HAP-1 (cell line): ENCODE data around the gene AHNAK2.
"Not testable (repeated sequence)": the region's sequence is repeated elsewhere in the genome, so short reads cannot be mapped to it uniquely, and the experiment has no call there.

ENCODE experiments used
- DNase-seq, 2 experiments: peaks; one replicate each; pipeline ENCODE4 v3.0.0-alpha.2; 2016 to 2020; ENCODE audit warnings: low spot score in 2 of 2
- H3K27me3 ChIP-seq: fragments of 250-450 bp; sonication (Bioruptor Pico); 2 replicates; pipeline ENCODE4 v1.5.1; 2020; ENCODE audit warnings: low read depth, mild to moderate bottlenecking, moderate library complexity
- H3K36me3 ChIP-seq: fragments of 250-450 bp; sonication (Bioruptor Pico); replicated peaks from 2 replicates; pipeline ENCODE4 v1.5.1; 2020; ENCODE audit warnings: mild to moderate bottlenecking
- H3K4me1 ChIP-seq: fragments of 250-450 bp; sonication (Bioruptor Pico); 2 replicates; pipeline ENCODE4 v1.5.1; 2020; ENCODE audit warnings: mild to moderate bottlenecking
- H3K4me3 ChIP-seq: fragments of 250-450 bp; sonication (Bioruptor Pico); 2 replicates; pipeline ENCODE4 v1.5.1; 2020; ENCODE audit warnings: mild to moderate bottlenecking, moderate library complexity
- H3K9me3 ChIP-seq: fragments of 250-450 bp; sonication (Bioruptor Pico); 2 replicates; pipeline ENCODE4 v1.5.1; 2020; ENCODE audit warnings: mild to moderate bottlenecking, moderate library complexity
- in situ Hi-C: fragments of 300-500 bp; cut with MboI; formaldehyde crosslinking; loops from 3 replicates; pipeline ENCODE4 v1.14.3; 2020; ENCODE audit warnings: low sequenced_read_pairs, inconsistent platforms, mixed read lengths

Gene AHNAK2

GRCh38 chr14:104944016-104944308 lies 34.2 kb downstream of the AHNAK2 start:
- H3K36me3 ChIP-seq, DNase-seq, H3K4me3 ChIP-seq, H3K4me1 ChIP-seq, in situ Hi-C loops, H3K9me3 ChIP-seq: not testable (repeated sequence)
- H3K27me3 ChIP-seq: peaks cover 21% of the 10 kb centered on the region

DNA sequence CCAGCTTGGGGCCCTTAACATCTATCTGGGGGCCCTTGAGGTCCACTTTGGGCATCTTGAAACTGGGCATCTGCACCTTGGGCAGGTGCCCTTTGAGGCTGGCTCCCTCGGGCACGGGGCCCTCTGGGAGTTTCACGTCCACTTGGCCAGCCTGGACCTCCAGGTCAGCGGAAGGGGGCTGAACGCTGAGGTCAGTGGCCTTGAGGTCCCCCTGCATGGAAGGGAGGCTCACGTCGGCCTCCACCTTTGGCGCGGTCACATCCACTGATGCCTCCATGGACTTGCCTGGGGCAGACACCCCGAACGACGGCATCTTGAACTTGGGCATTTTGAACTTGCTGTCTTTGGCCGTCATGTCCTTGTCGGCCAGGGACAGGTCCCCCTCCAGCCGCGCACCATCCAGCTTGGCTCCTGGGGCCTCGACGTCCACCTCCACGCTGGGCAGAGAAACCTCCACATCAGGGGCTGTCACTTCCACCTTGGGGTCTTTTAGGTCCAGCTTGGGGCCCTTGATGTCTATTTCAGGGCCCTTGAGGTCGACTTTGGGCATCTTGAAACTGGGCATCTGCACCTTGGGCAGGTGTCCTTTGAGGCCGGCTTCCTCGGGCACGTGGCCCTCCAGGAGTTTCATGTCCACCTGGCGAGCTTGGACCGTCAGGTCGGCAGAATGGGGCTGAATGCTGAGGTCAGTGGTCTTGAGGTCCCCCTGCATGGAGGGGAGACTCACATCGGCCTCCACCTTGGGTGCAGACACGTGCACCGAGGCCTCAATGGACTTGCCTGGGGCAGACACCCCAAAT lies 34.8 kb downstream of the AHNAK2 start:
- H3K4me3 ChIP-seq, H3K9me3 ChIP-seq, in situ Hi-C loops: not testable (repeated sequence)

DNA sequence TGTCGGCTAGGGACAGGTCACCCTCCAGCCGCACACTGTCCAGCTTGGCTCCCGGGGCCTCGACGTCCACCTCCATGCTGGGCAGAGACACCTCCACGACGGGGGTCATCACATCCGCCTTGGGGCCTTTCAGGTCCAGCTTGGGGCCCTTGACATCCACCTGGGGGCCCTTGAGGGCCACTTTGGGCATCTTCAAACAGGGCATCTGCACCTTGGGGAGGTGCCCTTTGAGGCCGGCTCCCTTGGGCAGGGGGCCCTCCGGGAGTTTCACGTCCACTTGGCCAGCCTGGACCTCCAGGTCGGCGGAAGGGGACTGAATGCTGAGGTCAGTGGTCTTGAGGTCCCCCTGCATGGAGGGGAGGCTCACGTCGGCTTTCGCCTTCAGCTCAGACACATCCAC lies 35.6 kb downstream of the AHNAK2 start:
- in situ Hi-C loops: no loop called here
- Histone ChIP-seq H3K4me3 (no peak overlapping the region), H3K4me1 (no peaks in the 10 kb centered on the region), H3K36me3 (no peaks in the 10 kb centered on the region), H3K27me3 (peaks cover 32% of the 10 kb centered on the region), H3K9me3 (no peaks in the 10 kb centered on the region)
- no peak for DNase-seq

More for the DNA sequence above, 34.8 kb downstream of the AHNAK2 start:
- H3K4me1 ChIP-seq, DNase-seq, H3K36me3 ChIP-seq: not testable (repeated sequence)
- H3K27me3 ChIP-seq: peaks cover 26% of the 10 kb centered on the region

GRCh38 chr14:104941508-104942365 lies 36.4 kb downstream of the AHNAK2 start:
- Histone ChIP-seq H3K27me3 (peaks cover 39% of the 10 kb centered on the region), H3K9me3 (no peaks in the 10 kb centered on the region), H3K4me1 (no peaks in the 10 kb centered on the region), H3K36me3 (no peaks in the 10 kb centered on the region), H3K4me3 (no peak overlapping the region)
- no peak for DNase-seq
- in situ Hi-C loops: no loop called here

- DNase-seq: no peak
- no peaks in the 10 kb centered on the region for H3K4me1 ChIP-seq
- no peak overlapping the region for H3K4me3 ChIP-seq
- peaks cover 39% of the 10 kb centered on the region for H3K27me3 ChIP-seq
- H3K36me3 ChIP-seq: no peaks in the 10 kb centered on the region
- in situ Hi-C loops: no loop called here
- no peaks in the 10 kb centered on the region for H3K9me3 ChIP-seq
Observed at GRCh38 chr14:104940526-104941150, 37.5 kb downstream of the AHNAK2 start.

- Histone ChIP-seq H3K4me3 (no peak overlapping the region), H3K36me3 (no peaks in the 10 kb centered on the region), H3K9me3 (no peaks in the 10 kb centered on the region), H3K4me1 (no peaks in the 10 kb centered on the region), H3K27me3 (peaks cover 40% of the 10 kb centered on the region)
- no peak for DNase-seq
- in situ Hi-C loops: no loop called here
Observed at GRCh38 chr14:104939666-104940410, 38.3 kb downstream of the AHNAK2 start.

DNA sequence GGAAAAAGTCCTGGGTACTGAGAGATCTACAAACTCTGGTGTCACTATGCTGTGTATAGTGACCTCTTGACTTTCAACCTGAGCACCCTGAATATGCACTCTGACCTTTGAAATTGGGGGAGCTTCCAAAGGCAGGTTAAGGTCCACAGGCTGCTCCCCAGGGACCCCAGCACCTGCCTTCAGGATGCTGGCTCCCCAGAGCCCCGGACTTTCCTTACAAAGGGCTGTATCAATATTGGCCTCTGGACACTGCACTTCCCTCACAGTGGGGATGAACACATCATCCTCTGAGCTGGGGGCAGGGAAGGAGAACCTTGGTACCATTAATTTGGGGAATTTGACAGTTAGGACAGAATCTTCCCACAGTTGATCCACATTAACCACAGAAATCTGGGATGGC lies 39.2 kb downstream of the AHNAK2 start:
- in situ Hi-C loops: no loop called here

DNA sequence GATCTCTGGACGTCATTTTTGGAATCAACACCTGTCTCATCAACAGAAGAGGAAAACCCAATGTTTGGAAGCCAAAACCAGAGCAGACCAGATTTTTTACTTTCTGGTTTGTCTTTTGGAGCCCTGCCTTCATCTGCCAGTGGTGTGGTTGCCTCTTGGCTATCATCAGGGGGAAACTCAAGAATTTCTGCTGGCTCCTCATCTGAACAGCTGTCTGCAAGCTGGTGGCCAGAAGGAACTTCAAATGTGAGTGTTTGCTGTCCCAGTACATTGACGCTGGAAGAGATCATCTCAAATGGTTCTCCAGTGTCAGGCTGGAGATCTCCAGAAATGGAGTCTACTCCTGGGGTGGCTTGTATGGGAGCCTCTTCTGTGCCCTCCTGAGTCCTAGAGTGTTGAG lies 39.7 kb downstream of the AHNAK2 start:
- no peaks in the 10 kb centered on the region for H3K4me1 ChIP-seq
- H3K9me3 ChIP-seq: no peaks in the 10 kb centered on the region
- in situ Hi-C loops: no loop called here
- no peak for DNase-seq
- H3K36me3 ChIP-seq: no peaks in the 10 kb centered on the region
- peaks cover 46% of the 10 kb centered on the region for H3K27me3 ChIP-seq
- no peak overlapping the region for H3K4me3 ChIP-seq

More for the DNA sequence above, 39.2 kb downstream of the AHNAK2 start:
- peaks cover 46% of the 10 kb centered on the region for H3K27me3 ChIP-seq
- H3K4me3 ChIP-seq: no peak overlapping the region
- no peak for DNase-seq
- no peaks in the 10 kb centered on the region for H3K36me3 ChIP-seq
- H3K9me3 ChIP-seq: no peaks in the 10 kb centered on the region
- no peaks in the 10 kb centered on the region for H3K4me1 ChIP-seq

GRCh38 chr14:104937694-104938365 lies 40.3 kb downstream of the AHNAK2 start:
- H3K9me3 ChIP-seq: no peaks in the 10 kb centered on the region
- H3K27me3 ChIP-seq: peaks cover 46% of the 10 kb centered on the region
- peaks cover 2% of the 10 kb centered on the region; the same call in 1 of the 2 replicates for H3K4me1 ChIP-seq
- H3K36me3 ChIP-seq: no peaks in the 10 kb centered on the region
- H3K4me3 ChIP-seq: no peak overlapping the region
- DNase-seq: no peak
- in situ Hi-C loops: no loop called here

DNA sequence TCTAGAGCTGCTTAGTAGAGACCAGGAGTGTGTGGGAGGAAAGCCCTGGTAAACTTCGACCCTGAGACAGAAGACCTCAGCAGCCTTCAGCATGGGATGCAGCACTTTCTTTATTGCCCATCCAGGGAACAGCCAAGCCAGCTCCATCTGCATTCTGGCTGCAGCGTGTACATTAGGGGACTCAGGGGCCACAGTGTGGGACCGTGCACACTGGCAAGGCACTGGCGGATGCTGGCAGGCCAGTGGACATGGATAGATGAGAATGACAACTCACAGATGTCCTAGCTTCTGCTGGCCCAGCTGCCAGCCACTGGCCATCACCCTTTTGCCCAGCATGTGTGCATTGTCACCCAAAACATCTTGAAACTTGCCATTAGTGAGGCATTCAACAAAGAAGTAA lies 41.0 kb downstream of the AHNAK2 start:
- peaks cover 3% of the 10 kb centered on the region; the same call in 1 of the 2 replicates for H3K4me1 ChIP-seq
- no peaks in the 10 kb centered on the region for H3K36me3 ChIP-seq
- no peak overlapping the region for H3K4me3 ChIP-seq
- H3K27me3 ChIP-seq: peaks cover 46% of the 10 kb centered on the region
- H3K9me3 ChIP-seq: no peaks in the 10 kb centered on the region
- in situ Hi-C loops: no loop called here
- no peak for DNase-seq

- DNase-seq: no peak
- Histone ChIP-seq H3K9me3 (no peaks in the 10 kb centered on the region), H3K27me3 (peaks cover 46% of the 10 kb centered on the region), H3K4me1 (peaks cover 3% of the 10 kb centered on the region; the same call in 1 of the 2 replicates), H3K36me3 (no peaks in the 10 kb centered on the region), H3K4me3 (no peak overlapping the region)
- in situ Hi-C loops: no loop called here
Observed at GRCh38 chr14:104936361-104937155, 41.6 kb downstream of the AHNAK2 start.

DNA sequence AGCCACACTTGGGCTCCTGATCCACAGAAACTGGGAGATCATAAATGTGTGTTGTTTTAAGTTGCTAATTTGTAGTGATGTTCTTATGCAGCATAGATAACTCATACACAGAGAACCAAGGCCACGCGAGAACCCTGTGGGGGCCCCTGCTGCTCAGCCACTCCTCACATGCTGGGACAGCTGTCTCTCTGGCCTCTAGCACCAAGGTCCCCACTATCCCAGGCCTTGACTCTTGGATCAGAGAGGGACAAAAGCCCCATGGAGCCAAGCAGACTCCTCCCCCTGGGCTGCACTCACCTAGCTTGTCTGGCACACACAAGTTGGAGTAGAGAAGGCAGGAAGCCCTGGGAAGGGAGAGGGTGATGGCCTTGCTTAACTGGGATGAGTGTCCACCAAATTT lies 42.2 kb downstream of the AHNAK2 start:
- DNase-seq: no peak
- Histone ChIP-seq H3K4me1 (peaks cover 3% of the 10 kb centered on the region; the same call in 1 of the 2 replicates), H3K27me3 (peaks cover 45% of the 10 kb centered on the region), H3K4me3 (no peak overlapping the region), H3K9me3 (no peaks in the 10 kb centered on the region), H3K36me3 (no peaks in the 10 kb centered on the region)
- in situ Hi-C loops: no loop called here
